HG03457 (cell line): Measurements from ENCODE around the gene GBP3.
"Not testable (repeated sequence)": the region's sequence is repeated elsewhere in the genome, so short reads cannot be mapped to it uniquely, and the experiment has no call there.

Experiments
- ATAC-seq: cut with Tn5 transposase; IDR thresholded peaks from one replicate; pipeline ENCODE4 v1.9.1; 2021; ENCODE audit warnings: moderate number of reproducible peaks; ENCODE audit not compliant: unreplicated experiment

Gene GBP3

GRCh38 chr1:89022167-89022959 lies at the start of gene GBP3:
TSS of gene GBP3 (minus strand) at chr1:89022866. CDS start at chr1:89020721, 2,145 bp downstream.
- peak; percentile 66 for ATAC-seq

- ATAC-seq = no peak
Measured at GRCh38 chr1:89070509-89070908, 47.8 kb upstream of the GBP3 start.

DNA sequence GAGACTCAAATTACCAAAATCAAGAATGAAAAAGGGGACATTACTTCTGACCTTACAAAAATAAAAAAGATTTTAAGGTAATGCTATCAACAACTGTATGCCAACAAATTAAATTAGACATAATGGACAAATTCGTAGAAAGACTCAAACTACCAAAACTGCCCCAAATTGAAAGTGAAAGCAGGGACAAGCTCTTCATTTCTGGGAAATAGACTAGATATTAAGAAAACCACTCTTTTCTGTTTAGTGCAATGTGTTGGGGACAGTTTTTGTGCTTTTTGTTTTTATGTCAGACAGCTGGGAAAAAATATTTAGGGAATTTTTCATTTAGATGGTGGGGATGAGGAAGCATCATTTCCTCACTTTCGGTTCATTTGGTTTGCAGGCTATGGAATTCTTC lies 47.3 kb upstream of the GBP3 start:
- ATAC-seq = no peak

DNA sequence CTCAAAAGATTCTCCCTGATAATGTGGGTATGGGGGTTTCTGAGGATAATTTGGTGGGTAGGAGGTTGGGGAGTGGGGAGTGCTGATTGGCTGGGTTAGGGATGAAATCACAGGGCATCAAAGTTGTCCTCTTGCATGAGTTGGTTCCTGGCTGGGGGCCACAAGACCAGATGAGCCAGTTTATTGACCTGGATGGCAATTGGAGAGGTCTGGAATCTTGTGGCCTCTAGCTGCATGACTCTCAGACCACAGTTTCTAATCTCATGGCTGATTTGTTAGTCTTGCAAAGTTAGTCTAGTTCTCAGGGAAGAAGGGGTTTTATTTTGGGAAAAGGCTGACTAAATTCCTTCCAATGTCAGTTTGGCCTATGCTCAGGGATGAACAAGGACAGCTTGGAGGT lies 45.6 kb upstream of the GBP3 start:
- ATAC-seq = no peak

- peak; percentile 52 for ATAC-seq
Measured at GRCh38 chr1:89065079-89065868, 42.6 kb upstream of the GBP3 start, which contains the start of gene GBP1. TSS of gene GBP1 (minus strand) at chr1:89065208. CDS start at chr1:89063234, 1,974 bp downstream.

DNA sequence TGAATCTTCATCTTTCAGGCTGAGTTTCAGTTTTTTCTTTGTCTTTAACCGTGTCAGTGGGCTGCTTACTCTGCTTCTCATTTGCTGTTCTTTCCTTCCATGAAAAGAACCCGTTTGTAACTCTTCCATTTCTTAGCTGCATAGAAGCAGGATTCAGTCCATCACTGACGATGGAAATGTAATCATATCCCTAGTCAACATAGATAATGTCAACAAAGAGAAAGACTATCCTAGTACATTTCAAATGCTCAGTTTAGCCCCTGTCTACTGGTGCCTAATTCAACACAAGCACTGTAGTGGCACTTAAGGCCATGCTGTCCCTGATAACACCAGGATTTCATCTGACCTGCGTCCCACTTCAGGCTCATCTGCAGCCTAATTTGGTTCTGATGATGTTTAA lies 42.0 kb upstream of the GBP3 start:
- no peak for ATAC-seq

- no peak for ATAC-seq
Measured at GRCh38 chr1:89063094-89063493, 40.4 kb upstream of the GBP3 start.

DNA sequence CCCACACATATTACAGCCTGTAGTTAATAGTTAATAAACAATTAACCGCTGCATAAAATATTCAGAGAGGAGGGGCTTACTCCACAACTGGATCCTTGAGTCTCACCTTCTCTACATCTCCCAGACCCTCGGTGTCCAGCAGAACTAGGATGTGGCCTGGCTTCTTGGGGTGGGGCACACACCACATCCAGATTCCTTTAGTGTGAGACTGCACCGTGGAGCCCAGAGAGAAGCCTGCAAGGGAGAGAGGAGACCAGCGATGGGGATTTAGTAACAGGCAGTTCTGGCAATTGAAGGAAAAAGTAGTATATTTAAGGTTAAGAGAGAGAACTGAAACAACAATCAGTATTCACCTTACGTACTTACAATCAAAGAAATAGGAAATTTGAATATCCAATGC lies 37.4 kb upstream of the GBP3 start:
- no peak for ATAC-seq

DNA sequence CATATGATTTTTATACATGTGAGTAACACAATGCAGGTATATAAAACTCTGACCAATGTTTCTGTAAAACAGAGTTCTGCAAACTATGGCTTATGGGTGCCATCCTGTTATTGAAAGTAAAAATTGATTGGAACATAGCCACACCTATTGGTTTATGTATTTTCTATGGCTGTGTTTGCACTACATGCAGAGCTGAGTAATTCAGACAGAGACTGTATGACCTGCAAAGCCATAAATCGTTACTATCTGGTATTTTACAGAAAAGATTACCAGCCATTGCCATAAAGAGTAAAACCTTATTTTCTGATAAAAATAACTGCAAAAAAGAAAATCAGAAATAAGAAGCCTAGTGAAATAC lies 29.3 kb upstream of the GBP3 start:
- ATAC-seq = no peak

GRCh38 chr1:89051300-89051954 lies 28.8 kb upstream of the GBP3 start:
- no peak for ATAC-seq

DNA sequence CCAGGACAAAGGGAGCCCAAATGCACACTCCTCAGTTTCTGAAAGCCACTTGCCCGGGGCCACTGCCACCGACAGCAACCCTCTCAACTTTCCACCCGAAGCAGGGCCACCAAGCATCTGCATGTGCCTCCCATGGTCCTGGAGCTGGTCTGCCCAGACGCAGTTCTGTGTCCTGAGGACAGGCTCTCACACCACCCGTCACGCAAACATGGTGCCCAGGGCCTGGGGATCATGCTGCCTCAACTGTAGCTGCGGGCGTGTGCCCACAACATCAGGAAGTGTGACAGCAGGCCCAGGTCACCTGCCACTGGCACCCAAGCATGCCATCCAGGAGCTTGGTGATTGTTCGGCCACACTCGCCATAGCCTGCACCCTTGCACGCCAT lies 28.0 kb upstream of the GBP3 start:
- ATAC-seq = no peak

DNA sequence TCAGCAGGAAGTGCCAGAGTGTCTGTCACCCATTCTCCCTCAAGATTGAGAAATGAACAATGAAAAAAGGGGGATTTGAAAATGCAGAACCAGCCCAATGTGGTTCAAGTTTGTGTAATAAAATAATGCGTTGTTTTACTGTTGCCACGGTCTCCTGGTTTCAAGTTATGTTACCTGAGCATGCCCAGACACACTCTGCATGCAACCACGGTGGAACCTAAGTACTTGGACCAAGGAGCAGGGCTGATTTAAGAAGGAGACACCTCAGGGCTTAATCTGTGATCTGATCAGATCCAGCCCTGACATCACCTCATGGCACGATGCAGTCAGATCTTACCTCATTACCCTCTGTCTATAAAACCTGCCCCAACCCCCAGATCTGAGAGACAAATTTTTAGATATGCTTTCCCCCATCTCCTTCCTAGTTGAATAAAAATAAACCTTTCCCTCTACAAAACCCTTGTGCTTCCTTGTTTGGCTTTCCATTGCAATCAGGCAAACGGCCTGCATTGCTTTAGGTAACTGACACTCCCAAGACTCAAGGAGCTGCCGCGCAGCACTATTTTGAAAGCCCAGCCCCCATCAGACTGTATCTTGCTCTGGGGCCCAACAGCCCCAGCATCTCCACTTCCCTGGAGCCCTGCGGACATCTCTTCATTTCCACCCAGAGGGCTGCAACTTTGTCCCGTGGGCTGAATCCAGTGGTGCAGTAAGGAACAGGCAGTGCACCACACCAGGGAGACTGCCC lies 27.4 kb upstream of the GBP3 start:
- not testable (repeated sequence) for ATAC-seq

DNA sequence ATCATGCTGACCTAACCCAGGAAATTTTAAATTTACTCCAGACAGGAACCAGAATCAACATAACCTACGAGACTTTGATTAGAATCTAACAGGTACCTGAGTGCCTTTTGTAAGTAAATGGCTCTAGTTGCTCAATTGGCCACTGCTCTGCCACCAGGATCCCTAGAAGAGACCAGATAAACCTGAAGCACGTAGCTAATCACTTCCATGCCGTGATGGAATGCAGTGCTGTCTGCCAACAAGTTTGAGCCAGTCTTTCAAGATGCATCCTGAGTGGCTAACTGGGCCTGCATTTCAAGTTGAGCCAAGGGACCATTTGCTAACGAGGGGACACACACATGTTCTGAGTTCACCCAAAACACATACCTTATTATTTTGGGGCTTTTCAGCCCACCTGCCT lies 26.5 kb upstream of the GBP3 start:
- not testable (repeated sequence) for ATAC-seq

DNA sequence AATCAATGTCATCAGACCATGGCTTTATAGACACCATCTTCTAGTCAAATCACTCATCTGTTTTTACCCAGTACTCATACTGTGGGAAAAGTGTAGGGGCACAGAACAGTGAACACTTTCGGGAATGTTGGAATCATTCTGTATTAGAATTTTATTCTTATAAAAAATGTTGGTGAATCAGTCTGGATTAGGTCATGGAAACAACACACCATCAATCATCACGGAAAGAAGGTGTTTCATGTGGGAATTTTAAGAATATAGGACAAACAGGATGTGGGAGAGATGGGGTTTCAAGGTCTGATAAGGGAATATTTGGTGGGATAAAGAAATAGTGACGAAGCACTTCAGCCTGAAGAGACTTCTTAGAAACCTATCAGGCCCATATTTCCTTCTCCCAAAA lies 25.1 kb upstream of the GBP3 start:
- no peak for ATAC-seq

DNA sequence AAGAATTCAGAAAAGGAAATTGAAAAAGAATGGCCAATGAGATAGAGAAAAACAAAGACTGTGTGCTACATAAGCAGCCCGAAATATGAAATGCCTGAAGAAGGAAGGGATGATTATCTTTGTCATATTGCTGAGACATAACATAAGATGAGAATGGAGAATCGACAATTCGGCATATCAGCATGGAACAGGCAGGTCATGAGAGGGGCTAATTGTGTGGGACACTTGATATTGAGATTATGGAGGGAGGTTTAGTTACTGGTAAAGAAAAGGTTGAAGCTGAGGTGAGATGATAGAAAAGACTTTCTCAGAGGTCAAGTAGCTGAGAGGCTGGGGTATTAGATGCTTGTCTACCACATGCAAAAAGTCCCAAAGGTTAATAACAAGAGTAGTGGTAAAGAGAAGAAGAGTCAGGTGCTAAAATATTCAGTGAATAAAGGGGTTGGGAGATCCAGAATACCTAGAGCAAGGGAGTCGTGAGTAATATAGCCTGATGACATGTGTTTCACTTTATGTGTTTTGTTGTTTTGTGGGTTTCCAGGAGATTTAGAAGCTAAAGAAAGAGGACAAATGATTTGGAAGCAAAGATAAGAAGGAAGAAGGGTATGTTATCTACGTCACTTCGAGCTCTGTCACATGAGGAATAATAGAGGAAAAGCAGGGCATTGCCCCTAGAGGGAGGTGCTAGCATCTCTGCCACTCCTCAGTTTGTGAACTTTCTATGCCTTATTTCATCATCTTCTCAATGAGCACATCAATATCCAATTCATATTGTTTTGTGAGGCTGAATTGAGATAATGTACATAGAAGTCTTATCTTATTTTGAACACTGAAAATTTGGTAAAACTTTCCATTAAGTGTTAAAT lies 23.9 kb upstream of the GBP3 start:
- ATAC-seq = peak; percentile 53

- no peak for ATAC-seq
Measured at GRCh38 chr1:89044970-89045721, 22.5 kb upstream of the GBP3 start.

GRCh38 chr1:89043940-89044339 lies 21.3 kb upstream of the GBP3 start:
- ATAC-seq = no peak

GRCh38 chr1:89042491-89042890 lies 19.8 kb upstream of the GBP3 start:
- ATAC-seq = no peak

DNA sequence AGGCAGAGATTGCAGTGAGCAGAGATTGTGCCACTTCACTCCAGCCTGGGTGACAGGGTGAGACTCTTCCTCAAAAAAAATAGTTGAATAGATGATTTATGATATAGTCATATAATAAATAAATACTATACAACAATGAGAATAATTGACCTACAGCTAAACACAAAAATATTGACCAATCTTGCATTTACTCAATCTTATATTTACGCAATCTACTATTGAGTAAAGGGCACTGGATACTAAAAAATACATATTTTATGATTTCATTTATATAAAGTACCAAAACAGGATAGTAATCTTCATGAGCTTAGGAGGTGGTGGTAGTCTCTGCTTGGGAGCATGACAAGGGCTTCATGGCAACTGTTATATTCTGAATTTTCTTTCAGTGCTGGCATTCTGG lies 19.1 kb upstream of the GBP3 start:
- no peak for ATAC-seq
